NT2/D1 (cell line): ENCODE data around the gene NHLRC2.

Experiments used
- YY1 ChIP-seq: IDR thresholded peaks from 2 replicates; pipeline ENCODE4 v1.6.1; 2011; ENCODE audit not compliant: insufficient read length, insufficient read depth
- ZNF274 ChIP-seq: IDR thresholded peaks from 2 replicates; pipeline ENCODE4 v1.6.1; 2011; ENCODE audit warnings: mild to moderate bottlenecking, low read depth, low read length

DNA sequence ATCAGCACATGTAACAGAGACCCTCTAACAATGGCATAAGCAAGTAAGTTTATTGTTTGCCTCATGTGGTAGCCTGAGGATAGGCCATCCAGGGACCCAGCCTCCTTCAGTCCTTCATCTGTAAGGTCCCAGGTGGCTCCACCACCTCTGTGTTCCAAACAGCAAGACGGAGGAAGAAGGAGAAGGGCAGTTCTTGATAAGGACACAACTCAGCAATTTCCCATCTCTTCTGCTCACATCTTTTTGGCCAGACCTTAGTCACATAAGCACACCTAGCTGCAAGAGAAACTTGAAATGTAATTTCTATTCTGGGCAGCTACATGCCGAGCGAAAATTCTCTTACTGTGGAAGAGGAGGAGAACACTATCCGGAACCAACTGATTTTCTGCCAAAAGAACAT is 34.5 kb upstream of the NHLRC2 start:
- TF ChIP-seq YY1 (no peak), ZNF274 (no peak)
